Esophagus muscularis mucosa (tissue), 3 donors: ENCODE results near the gene MFN2.
"Not testable (repeated sequence)": the region's sequence is repeated elsewhere in the genome, so short reads cannot be mapped to it uniquely, and the experiment has no call there.

Source experiments
- POLR2A ChIP-seq: fragments of 450-650 bp; IDR thresholded peaks from one replicate; pipeline ENCODE4 v1.6.1; 2017; ENCODE audit warnings: antibody characterized with exemption, moderate library complexity, mild to moderate bottlenecking, low read depth
- POLR2AphosphoS5 ChIP-seq, 2 donors: sonication (generic); formaldehyde crosslinking; IDR thresholded peaks; one replicate each; pipeline ENCODE4 v1.6.1; 2017; ENCODE audit warnings: antibody characterized with exemption in 2 of 2
- TF ChIP-seq, protein P1 (sequence below), 3 experiments: fragments of 200-600 bp in 2 of 3; fragments of 450-650 bp in 1 of 3; sonication (generic) in 2 of 3; IDR thresholded peaks; one replicate each; pipeline ENCODE4 v1.5.1; 2017 to 2019; ENCODE audit warnings: antibody characterized with exemption in 3 of 3, mild to moderate bottlenecking in 2 of 3, moderate library complexity in 1 of 3

DNA sequence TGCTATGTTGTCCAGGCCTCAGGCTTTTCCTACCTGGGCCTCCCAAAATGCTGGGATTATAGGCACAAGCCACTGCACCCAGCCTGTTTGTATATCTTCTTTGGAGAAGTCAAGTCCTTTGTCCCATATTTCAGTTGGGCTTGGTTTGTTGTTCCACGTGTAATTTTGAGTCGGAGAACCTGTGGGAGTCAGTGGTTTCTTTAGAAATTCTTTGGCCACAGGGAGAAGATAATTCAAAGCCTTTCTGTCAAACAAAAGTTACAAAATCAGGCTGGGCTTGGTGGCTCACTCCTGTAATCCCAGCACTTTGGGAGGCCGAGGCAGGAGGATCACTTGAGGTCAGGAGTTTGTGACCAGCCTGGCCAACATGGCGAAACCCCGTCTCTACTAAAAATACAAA, 53.2 kb downstream of the MFN2 start:
- TF ChIP-seq, protein P1, sequence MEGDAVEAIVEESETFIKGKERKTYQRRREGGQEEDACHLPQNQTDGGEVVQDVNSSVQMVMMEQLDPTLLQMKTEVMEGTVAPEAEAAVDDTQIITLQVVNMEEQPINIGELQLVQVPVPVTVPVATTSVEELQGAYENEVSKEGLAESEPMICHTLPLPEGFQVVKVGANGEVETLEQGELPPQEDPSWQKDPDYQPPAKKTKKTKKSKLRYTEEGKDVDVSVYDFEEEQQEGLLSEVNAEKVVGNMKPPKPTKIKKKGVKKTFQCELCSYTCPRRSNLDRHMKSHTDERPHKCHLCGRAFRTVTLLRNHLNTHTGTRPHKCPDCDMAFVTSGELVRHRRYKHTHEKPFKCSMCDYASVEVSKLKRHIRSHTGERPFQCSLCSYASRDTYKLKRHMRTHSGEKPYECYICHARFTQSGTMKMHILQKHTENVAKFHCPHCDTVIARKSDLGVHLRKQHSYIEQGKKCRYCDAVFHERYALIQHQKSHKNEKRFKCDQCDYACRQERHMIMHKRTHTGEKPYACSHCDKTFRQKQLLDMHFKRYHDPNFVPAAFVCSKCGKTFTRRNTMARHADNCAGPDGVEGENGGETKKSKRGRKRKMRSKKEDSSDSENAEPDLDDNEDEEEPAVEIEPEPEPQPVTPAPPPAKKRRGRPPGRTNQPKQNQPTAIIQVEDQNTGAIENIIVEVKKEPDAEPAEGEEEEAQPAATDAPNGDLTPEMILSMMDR (IDR thresholded peaks at IDR 0.05): not testable (repeated sequence)
- not testable (repeated sequence) for TF ChIP-seq POLR2A; POLR2AphosphoS5 (IDR thresholded peaks at IDR 0.05)
